HG03575 (cell line): ENCODE data around the gene ZNF318.
"Not testable (repeated sequence)": the region's sequence is repeated elsewhere in the genome, so short reads cannot be mapped to it uniquely, and the experiment has no call there.

Experiments used
- ATAC-seq: cut with Tn5 transposase; IDR thresholded peaks from one replicate; pipeline ENCODE4 v1.9.1; 2021; ENCODE audit not compliant: unreplicated experiment, insufficient number of reproducible peaks, low FRiP score; ENCODE audit errors: extremely low read depth

ZNF318 gene

GRCh38 chr6:43391440-43392031 lies 22.1 kb upstream of the ZNF318 start:
- ATAC-seq, result no peak

GRCh38 chr6:43390753-43391439 lies 21.4 kb upstream of the ZNF318 start:
- not testable (repeated sequence) for ATAC-seq

- ATAC-seq, result no peak
Measured at GRCh38 chr6:43389730-43390295, 20.4 kb upstream of the ZNF318 start.

- no peak for ATAC-seq
Measured at GRCh38 chr6:43386492-43386891, 17.0 kb upstream of the ZNF318 start.

- ATAC-seq, result no peak
Measured at GRCh38 chr6:43383021-43383667, 13.7 kb upstream of the ZNF318 start.

GRCh38 chr6:43380858-43381257 lies 11.4 kb upstream of the ZNF318 start:
- not testable (repeated sequence) for ATAC-seq

- ATAC-seq, result no peak
Measured at GRCh38 chr6:43378631-43379030, 9.2 kb upstream of the ZNF318 start.

- ATAC-seq, result no peak
Measured at GRCh38 chr6:43377710-43378229, 8.3 kb upstream of the ZNF318 start.

GRCh38 chr6:43376551-43376981 lies 7.1 kb upstream of the ZNF318 start:
- no peak for ATAC-seq

GRCh38 chr6:43375693-43376092 lies 6.2 kb upstream of the ZNF318 start:
- ATAC-seq, result no peak

- no peak for ATAC-seq
Measured at GRCh38 chr6:43373252-43373875, 3.9 kb upstream of the ZNF318 start.

- ATAC-seq, result not testable (repeated sequence)
Measured at GRCh38 chr6:43370003-43370580, 645 bp upstream of the ZNF318 start.

GRCh38 chr6:43368259-43369160 lies 937 bp downstream of the ZNF318 start:
- no peak for ATAC-seq

- ATAC-seq, result no peak
Measured at GRCh38 chr6:43367245-43367984, 2.0 kb downstream of the ZNF318 start.

GRCh38 chr6:43361269-43361668 lies 8.2 kb downstream of the ZNF318 start:
- no peak for ATAC-seq

GRCh38 chr6:43359831-43360230 lies 9.6 kb downstream of the ZNF318 start:
- ATAC-seq, result no peak

- no peak for ATAC-seq
Measured at GRCh38 chr6:43359381-43359780, 10.1 kb downstream of the ZNF318 start.
